HEK293 (cell line): Measurements from ENCODE around the gene ARHGEF4.

Experiments used
- CTCF ChIA-PET: fragments of 350-600 bp; formaldehyde crosslinking; extraction: SDS; loops from one replicate; lab custom pipeline; 2021; ENCODE audit warnings: antibody characterized with exemption; lab: Yijun Ruan, JAX
- POLR2A ChIA-PET: fragments of 300-600 bp; formaldehyde crosslinking; extraction: SDS; loops from one replicate; lab custom pipeline; 2020; ENCODE audit warnings: antibody characterized with exemption, inconsistent platforms; lab: Yijun Ruan, JAX
- H3K27ac ChIP-seq: fragments of 200-500 bp; sonication (Bioruptor generic); 2 replicates; pipeline ENCODE4 v1.5.1; 2014; ENCODE audit warnings: low read depth, low read length, control low read depth, inconsistent platforms; ENCODE audit errors: extremely low read depth
- H3K36me3 ChIP-seq, 2 experiments: fragments of 200-500 bp in 1 of 2; sonication (Bioruptor generic) in 1 of 2; 1 replicate in 1 of 2; 2 replicates in 1 of 2; pipeline ENCODE4 v1.5.1; 2014 to 2017; ENCODE audit warnings: inconsistent platforms in 2 of 2, low read length in 2 of 2; ENCODE audit not compliant: control insufficient read depth in 2 of 2, insufficient read depth in 1 of 2
- H3K4me1 ChIP-seq: fragments of 200-500 bp; sonication (Bioruptor generic); 2 replicates; pipeline ENCODE4 v1.5.1; 2014; ENCODE audit warnings: mild to moderate bottlenecking, low read length, inconsistent platforms; ENCODE audit not compliant: control insufficient read depth, insufficient read depth
- H3K4me3 ChIP-seq: 2 replicates; pipeline ENCODE4 v1.5.1; 2011; ENCODE audit warnings: low read depth, mild to moderate bottlenecking, control low read depth, low read length, moderate library complexity
- H3K9me3 ChIP-seq: fragments of 200-500 bp; sonication (Bioruptor generic); 2 replicates; pipeline ENCODE4 v1.5.1; 2014; ENCODE audit warnings: low read depth, low read length, inconsistent platforms; ENCODE audit not compliant: control insufficient read depth, insufficient read depth
- CTCF ChIP-seq: fragments of 450-650 bp; formaldehyde crosslinking; IDR thresholded peaks from 2 replicates; pipeline ENCODE4 v1.5.1; 2016; ENCODE audit warnings: missing biosample characterization, missing genetic modification characterization
- RBAK ChIP-seq: fragments of 450-650 bp; formaldehyde crosslinking; IDR thresholded peaks from 2 replicates; pipeline ENCODE4 v1.5.1; 2016; ENCODE audit warnings: missing biosample characterization, missing genetic modification characterization
- SP3 ChIP-seq: fragments of 450-650 bp; formaldehyde crosslinking; IDR thresholded peaks from 2 replicates; pipeline ENCODE4 v1.5.1; 2016; ENCODE audit warnings: missing biosample characterization, missing genetic modification characterization
- SP7 ChIP-seq: fragments of 450-650 bp; formaldehyde crosslinking; IDR thresholded peaks from 2 replicates; pipeline ENCODE4 v1.5.1; 2016; ENCODE audit warnings: missing biosample characterization, missing genetic modification characterization
- YY1 ChIP-seq: fragments of 450-650 bp; formaldehyde crosslinking; IDR thresholded peaks from 2 replicates; pipeline ENCODE4 v1.5.1; 2018; ENCODE audit warnings: missing biosample characterization, missing genetic modification characterization
- ZBTB26 ChIP-seq: fragments of 450-650 bp; formaldehyde crosslinking; optimal IDR thresholded peaks from 2 replicates; pipeline ENCODE3; 2016; ENCODE audit warnings: missing biosample characterization, mild to moderate bottlenecking, missing genetic modification characterization
- ZFP3 ChIP-seq: fragments of 450-650 bp; formaldehyde crosslinking; IDR thresholded peaks from 2 replicates; pipeline ENCODE4 v1.5.1; 2016; ENCODE audit warnings: low read depth, missing biosample characterization, missing genetic modification characterization
- ZNF10 ChIP-seq: fragments of 450-650 bp; formaldehyde crosslinking; IDR thresholded peaks from 2 replicates; pipeline ENCODE4 v1.5.1; 2017; ENCODE audit warnings: missing biosample characterization, missing genetic modification characterization
- ZNF140 ChIP-seq: fragments of 450-650 bp; formaldehyde crosslinking; IDR thresholded peaks from 2 replicates; pipeline ENCODE4 v1.5.1; 2016; ENCODE audit warnings: missing biosample characterization, missing genetic modification characterization
- ZNF16 ChIP-seq: fragments of 450-650 bp; formaldehyde crosslinking; IDR thresholded peaks from 2 replicates; pipeline ENCODE4 v1.5.1; 2016; ENCODE audit warnings: low read depth, missing biosample characterization, missing genetic modification characterization
- ZNF174 ChIP-seq: fragments of 450-650 bp; formaldehyde crosslinking; IDR thresholded peaks from 2 replicates; pipeline ENCODE4 v1.5.0; 2017; ENCODE audit warnings: missing biosample characterization, mild to moderate bottlenecking, missing genetic modification characterization
- ZNF202 ChIP-seq: fragments of 450-650 bp; formaldehyde crosslinking; IDR thresholded peaks from 2 replicates; pipeline ENCODE4 v1.5.1; 2016; ENCODE audit warnings: missing biosample characterization, missing genetic modification characterization, borderline replicate concordance
- ZNF341 ChIP-seq: fragments of 450-650 bp; formaldehyde crosslinking; IDR thresholded peaks from 2 replicates; pipeline ENCODE4; 2016; ENCODE audit warnings: low read depth, missing biosample characterization, missing genetic modification characterization
- ZNF354C ChIP-seq: fragments of 450-650 bp; formaldehyde crosslinking; IDR thresholded peaks from 2 replicates; pipeline ENCODE4 v1.5.1; 2016; ENCODE audit warnings: missing biosample characterization, missing genetic modification characterization, low read depth, borderline replicate concordance
- ZNF433 ChIP-seq: fragments of 450-650 bp; formaldehyde crosslinking; IDR thresholded peaks from 2 replicates; pipeline ENCODE4 v1.5.1; 2016; ENCODE audit warnings: missing biosample characterization, missing genetic modification characterization, low read depth
- ZNF501 ChIP-seq: fragments of 450-650 bp; formaldehyde crosslinking; IDR thresholded peaks from 2 replicates; pipeline ENCODE4 v1.5.1; 2016; ENCODE audit warnings: missing biosample characterization, missing genetic modification characterization
- ZNF521 ChIP-seq: fragments of 450-650 bp; formaldehyde crosslinking; IDR thresholded peaks from 2 replicates; pipeline ENCODE4 v1.5.1; 2017; ENCODE audit warnings: missing biosample characterization, mild to moderate bottlenecking, missing genetic modification characterization
- ZNF555 ChIP-seq: fragments of 450-650 bp; formaldehyde crosslinking; conservative IDR thresholded peaks from 2 replicates; pipeline ENCODE4 v1.5.1; 2017; ENCODE audit warnings: missing biosample characterization, mild to moderate bottlenecking, missing genetic modification characterization, inconsistent platforms
- ZNF561 ChIP-seq: fragments of 450-650 bp; IDR thresholded peaks from 2 replicates; pipeline ENCODE4 v1.5.1; 2018; ENCODE audit warnings: missing biosample characterization, missing genetic modification characterization, borderline replicate concordance
- ZNF624 ChIP-seq: fragments of 450-650 bp; formaldehyde crosslinking; IDR thresholded peaks from 2 replicates; pipeline ENCODE4 v1.5.1; 2017; ENCODE audit warnings: missing biosample characterization, missing genetic modification characterization
- ZNF629 ChIP-seq: fragments of 450-650 bp; formaldehyde crosslinking; IDR thresholded peaks from 2 replicates; pipeline ENCODE4 v1.5.1; 2017; ENCODE audit warnings: missing biosample characterization, missing genetic modification characterization
- ZNF645 ChIP-seq: fragments of 450-650 bp; formaldehyde crosslinking; IDR thresholded peaks from 2 replicates; pipeline ENCODE4; 2016; ENCODE audit warnings: missing biosample characterization, missing genetic modification characterization
- ZNF664 ChIP-seq: fragments of 450-650 bp; formaldehyde crosslinking; IDR thresholded peaks from 2 replicates; pipeline ENCODE4 v1.5.1; 2016; ENCODE audit warnings: missing biosample characterization, missing genetic modification characterization
- ZNF670 ChIP-seq: fragments of 450-650 bp; formaldehyde crosslinking; IDR thresholded peaks from 2 replicates; pipeline ENCODE4 v1.5.1; 2016; ENCODE audit warnings: missing biosample characterization, missing genetic modification characterization, low read depth
- ZNF704 ChIP-seq: fragments of 450-650 bp; formaldehyde crosslinking; IDR thresholded peaks from 2 replicates; pipeline ENCODE4 v1.5.1; 2016; ENCODE audit warnings: missing biosample characterization, missing genetic modification characterization
- ZNF777 ChIP-seq: fragments of 450-650 bp; formaldehyde crosslinking; IDR thresholded peaks from 2 replicates; pipeline ENCODE4 v1.5.1; 2017; ENCODE audit warnings: missing biosample characterization, missing genetic modification characterization, borderline replicate concordance
- ZSCAN18 ChIP-seq: fragments of 450-650 bp; formaldehyde crosslinking; IDR thresholded peaks from 2 replicates; pipeline ENCODE4 v1.5.1; 2016; ENCODE audit warnings: missing biosample characterization, missing genetic modification characterization
- ZSCAN30 ChIP-seq: fragments of 450-650 bp; IDR thresholded peaks from 2 replicates; pipeline ENCODE4 v1.5.1; 2018; ENCODE audit warnings: missing biosample characterization, mild to moderate bottlenecking, missing genetic modification characterization, moderate library complexity

Gene ARHGEF4

GRCh38 chr2:130963196-130963848 lies 126.6 kb downstream of the ARHGEF4 start:
- H3K4me1 ChIP-seq, result no peaks in the 10 kb centered on the region
- TF ChIP-seq ZSCAN18 (no peak), ZNF140 (no peak), ZBTB26 (tag by site-specific recombination) (no peak), ZNF521 (tag by site-specific recombination) (no peak), SP7 (tag by site-specific recombination) (no peak), ZNF433 (tag by site-specific recombination) (no peak), ZNF202 (tag by site-specific recombination) (no peak), ZNF341 (tag by site-specific recombination) (no peak), ZNF174 (tag by site-specific recombination) (no peak), ZNF704 (tag by site-specific recombination) (no peak), ZNF645 (tag by site-specific recombination) (no peak), ZNF629 (tag by site-specific recombination) (no peak), ZFP3 (tag by site-specific recombination) (no peak), SP3 (tag by site-specific recombination) (no peak), ZNF501 (tag by site-specific recombination) (no peak), YY1 (no peak), ZNF354C (no peak)
- TF ChIP-seq, all 188 proteins: peak for 0
- ChIA-PET CTCF (interaction anchor here (0.6 to 3.2 kb wide), 3 partner anchors 10 to 78 kb away, joined by 3 to 17 read pairs (median 3); no protein-coding TSS in a partner anchor), POLR2A (no interaction called here)
- Histone ChIP-seq H3K27ac (no peak overlapping the region), H3K9me3 (no peaks in the 10 kb centered on the region), H3K4me3 (peak overlapping the region; percentile 43), H3K36me3 (no peaks in the 10 kb centered on the region)

GRCh38 chr2:130963849-130964793 lies 127.4 kb downstream of the ARHGEF4 start:
- H3K27ac ChIP-seq, result no peak overlapping the region
- H3K4me1 ChIP-seq, result no peaks in the 10 kb centered on the region
- ChIA-PET CTCF (interaction anchor here (0.6 to 3.2 kb wide), 13 partner anchors 10 to 1684 kb away, joined by 3 to 17 read pairs (median 3); no protein-coding TSS in a partner anchor), POLR2A (interaction anchor here (0.6 kb wide), 1 partner anchor 59 kb away, joined by 5 read pairs; no protein-coding TSS in a partner anchor)
- no peaks in the 10 kb centered on the region for H3K36me3 ChIP-seq
- H3K4me3 ChIP-seq, result peak overlapping the region; percentile 43
- no peaks in the 10 kb centered on the region for H3K9me3 ChIP-seq
- no peak for TF ChIP-seq ZNF16 (tag by site-specific recombination)
- 0 out of 2 replicates have a peak, but pooled peaks have one; percentile 22 for TF ChIP-seq ZNF777 (tag by site-specific recombination)
- peak; percentile 93 for TF ChIP-seq CTCF (tag by site-specific recombination)
- no peak for TF ChIP-seq ZNF561
- no peak for TF ChIP-seq ZNF664 (tag by site-specific recombination)
- TF ChIP-seq ZNF670 (tag by site-specific recombination), result no peak
- peak; percentile 97 for TF ChIP-seq ZSCAN30
- TF ChIP-seq ZNF10, result no peak
- TF ChIP-seq SP3 (tag by site-specific recombination), result no peak
- TF ChIP-seq ZNF555, result no peak
- TF ChIP-seq ZNF624, result no peak
- no peak for TF ChIP-seq RBAK
